ENCODE results near the gene PRAMEF33.
"Not testable (repeated sequence)": the region's sequence is repeated elsewhere in the genome, so short reads cannot be mapped to it uniquely, and the experiment has no call there.

Gene PRAMEF33

GRCh38 chr1:13303239-13303638, at the start of gene PRAMEF33:
PRAMEF33 (plus strand) TSS chr1:13303539; CDS start chr1:13305955, 2,416 bp downstream.
- not testable (repeated sequence) for ATAC-seq

GRCh38 chr1:13253898-13254297, 49.4 kb upstream of the PRAMEF33 start, which contains the start of gene PRAMEF5:
PRAMEF5 (plus strand) TSS chr1:13254198; CDS start chr1:13259269, 5,071 bp downstream.
- ATAC-seq, result not testable (repeated sequence)

GRCh38 chr1:13265124-13265523, 38.2 kb upstream of the PRAMEF33 start:
- not testable (repeated sequence) for ATAC-seq

GRCh38 chr1:13277016-13277415, 26.3 kb upstream of the PRAMEF33 start:
- not testable (repeated sequence) for ATAC-seq

- not testable (repeated sequence) for ATAC-seq
These were observed 23.7 kb upstream of the PRAMEF33 start for GRCh38 chr1:13279617-13280016.

GRCh38 chr1:13285037-13285436, 18.3 kb upstream of the PRAMEF33 start, which contains the start of gene PRAMEF8:
PRAMEF8 (minus strand) TSS chr1:13285137; CDS start chr1:13284091, 1,046 bp downstream.
- ATAC-seq, result not testable (repeated sequence)

GRCh38 chr1:13289030-13289429, 14.3 kb upstream of the PRAMEF33 start:
- not testable (repeated sequence) for ATAC-seq

GRCh38 chr1:13297216-13297931, 6.0 kb upstream of the PRAMEF33 start:
- ATAC-seq, result not testable (repeated sequence)

GRCh38 chr1:13298699-13299098, 4.6 kb upstream of the PRAMEF33 start:
- not testable (repeated sequence) for ATAC-seq

- not testable (repeated sequence) for ATAC-seq
These were observed 1.1 kb upstream of the PRAMEF33 start for GRCh38 chr1:13302197-13302596.

- ATAC-seq, result not testable (repeated sequence)
These were observed 11.9 kb downstream of the PRAMEF33 start, which contains the start of gene PRAMEF15 for GRCh38 chr1:13315281-13315680. PRAMEF15 (plus strand) TSS chr1:13315581; CDS start chr1:13318408, 2,827 bp downstream.

GRCh38 chr1:13342496-13342895, 39.2 kb downstream of the PRAMEF33 start:
- not testable (repeated sequence) for ATAC-seq

GRCh38 chr1:13347034-13347433, 43.7 kb downstream of the PRAMEF33 start, which contains the start of gene PRAMEF14:
PRAMEF14 (minus strand) TSS chr1:13347134; CDS start chr1:13345314, 1,820 bp downstream.
- ATAC-seq, result not testable (repeated sequence)

GRCh38 chr1:13353476-13353875, 50.1 kb downstream of the PRAMEF33 start:
- ATAC-seq, result not testable (repeated sequence)

GRCh38 chr1:13354475-13354874, 51.1 kb downstream of the PRAMEF33 start:
- not testable (repeated sequence) for ATAC-seq

GRCh38 chr1:13356774-13357173, 53.4 kb downstream of the PRAMEF33 start:
- not testable (repeated sequence) for ATAC-seq

Data from activated CD4-positive, CD25-positive, alpha-beta regulatory T cell treated with anti-CD3 and anti-CD28 coated beads, Interleukin-2, amount 50 U/mL, for 24 hours (primary cell).